ENCODE data around the gene RUNX3.
A peak's percentile ranks its signal among the peaks of the same experiment; 100 is the strongest.

- TF ChIP-seq BCL11A (tag by site-specific recombination; IDR thresholded peaks at IDR 0.05; ENCODE audit: low read depth), result no peak
- no peak for TF ChIP-seq CTCF (tag by site-specific recombination; IDR thresholded peaks at IDR 0.05)
- peak; percentile 87 for TF ChIP-seq ZIC2 (tag by site-specific recombination; IDR thresholded peaks at IDR 0.05)
- TF ChIP-seq ZNF48 (tag by site-specific recombination; IDR thresholded peaks at IDR 0.05), result no peak
- TF ChIP-seq TCF7L2 (IDR thresholded peaks at IDR 0.05; ENCODE audit: borderline replicate concordance, low read depth, low read length), result no peak
- TF ChIP-seq IKZF3 (tag by site-specific recombination; IDR thresholded peaks at IDR 0.05), result no peak
Observed at GRCh38 chr1:24939675-24940193, 9.7 kb upstream of the RUNX3 start.

All from HEK293 (cell line).